Measurements from ENCODE around the gene SRD5A1.

SRD5A1 gene

DNA sequence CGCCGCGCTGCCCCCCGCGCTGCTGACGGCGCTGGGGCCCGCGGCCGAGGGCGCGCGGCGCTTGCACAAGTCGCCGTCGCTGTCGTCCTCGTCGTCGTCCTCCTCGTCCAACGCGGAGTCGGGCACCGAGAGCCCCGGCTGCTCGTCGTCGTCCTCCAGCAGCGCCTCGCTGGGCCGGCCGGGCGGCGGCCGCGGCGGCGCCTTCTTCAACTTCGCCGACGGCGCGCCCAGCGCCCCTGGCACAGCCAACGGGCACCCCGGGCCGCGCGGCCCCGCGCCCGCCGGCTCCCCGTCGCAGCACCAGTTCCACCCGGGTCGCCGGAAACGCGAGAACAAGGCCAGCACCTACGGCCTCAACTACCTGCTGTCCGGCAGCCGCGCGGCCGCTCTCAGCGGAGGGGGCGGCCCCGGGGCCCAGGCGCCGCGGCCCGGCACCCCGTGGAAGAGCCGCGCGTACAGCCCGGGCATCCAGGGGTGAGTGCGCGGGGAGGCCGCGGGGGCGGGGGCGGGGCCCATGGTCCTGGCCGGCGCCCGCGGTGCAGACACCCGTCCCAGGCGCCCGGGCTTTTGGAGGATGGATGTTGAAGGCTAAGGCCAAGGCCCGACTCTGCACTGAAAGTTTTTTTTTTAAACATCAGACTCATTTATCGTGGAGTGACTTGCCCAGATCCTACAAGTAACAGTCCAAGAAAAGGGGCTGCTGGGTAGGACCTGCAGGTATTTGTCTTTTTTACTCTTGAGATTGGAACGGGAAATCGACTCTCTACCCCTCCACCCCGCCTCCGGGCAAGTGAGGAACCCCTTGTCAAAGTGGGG lies 81.2 kb downstream of the SRD5A1 start:
- peak; percentile 51 for DNase-seq

DNA sequence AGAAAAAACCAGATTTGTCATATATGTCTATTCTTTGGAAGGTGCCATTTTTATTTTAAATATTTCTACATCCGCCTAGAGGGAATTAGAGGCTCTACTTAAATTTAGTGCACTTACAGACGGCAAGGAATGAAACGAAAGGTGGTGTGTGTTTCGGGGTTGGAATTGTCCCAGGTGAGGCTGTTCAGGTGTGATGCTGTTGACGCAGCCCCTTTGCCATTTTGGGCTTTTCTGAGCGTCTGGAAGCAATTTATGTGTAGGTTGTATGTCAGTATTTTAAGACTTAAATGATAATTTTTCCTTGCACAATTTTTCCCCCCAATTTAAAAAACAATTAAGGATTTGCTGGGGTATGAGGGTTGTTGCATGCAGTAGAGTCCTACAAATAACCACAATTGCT lies 82.0 kb downstream of the SRD5A1 start:
- no peak for DNase-seq

DNA sequence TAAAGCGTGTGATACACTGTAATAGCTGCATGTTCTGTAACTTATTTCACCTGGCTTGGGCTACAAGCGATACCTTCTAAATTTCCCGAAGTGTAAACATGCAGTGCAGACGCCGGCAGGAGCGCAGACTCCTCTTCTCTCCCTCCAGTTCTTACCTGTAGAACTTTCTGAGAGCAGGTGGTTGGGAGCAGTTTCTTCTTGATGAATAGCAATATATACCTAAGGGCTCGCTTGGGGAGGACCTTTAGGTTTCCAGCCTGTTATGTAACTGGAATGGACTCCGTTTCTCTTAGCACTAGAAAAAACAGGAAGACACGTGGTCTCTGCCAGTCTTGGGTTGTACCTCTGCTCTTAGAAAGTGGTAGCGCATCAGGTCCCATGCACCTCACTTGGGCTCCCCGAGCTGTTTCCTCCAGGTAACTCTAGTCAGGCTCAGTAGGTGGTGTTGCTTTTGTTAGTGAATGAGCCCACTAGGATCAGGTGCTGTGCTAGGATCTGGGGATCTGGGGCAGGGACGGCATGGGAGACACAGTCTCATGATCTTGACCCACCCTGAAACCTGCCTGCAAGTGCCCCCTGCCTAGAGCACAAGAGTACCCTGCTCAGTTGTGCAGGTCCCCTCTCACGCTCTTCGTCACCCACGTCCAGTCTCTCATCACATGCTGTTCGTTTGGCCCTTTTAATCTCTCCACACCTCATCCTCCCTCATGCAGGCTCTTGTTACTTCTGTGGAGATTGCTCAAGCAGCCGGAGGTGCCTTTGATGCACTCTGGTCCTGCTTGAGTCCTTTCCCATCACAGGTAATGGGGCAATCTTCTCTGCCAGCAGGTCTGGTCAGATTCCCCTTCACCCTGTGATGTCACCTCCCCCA lies 82.8 kb downstream of the SRD5A1 start:
- DNase-seq: no peak

GRCh38 chr5:6716629-6717149 lies 83.4 kb downstream of the SRD5A1 start:
- DNase-seq: no peak

GRCh38 chr5:6717247-6717646 lies 84.0 kb downstream of the SRD5A1 start:
- no peak for DNase-seq

DNA sequence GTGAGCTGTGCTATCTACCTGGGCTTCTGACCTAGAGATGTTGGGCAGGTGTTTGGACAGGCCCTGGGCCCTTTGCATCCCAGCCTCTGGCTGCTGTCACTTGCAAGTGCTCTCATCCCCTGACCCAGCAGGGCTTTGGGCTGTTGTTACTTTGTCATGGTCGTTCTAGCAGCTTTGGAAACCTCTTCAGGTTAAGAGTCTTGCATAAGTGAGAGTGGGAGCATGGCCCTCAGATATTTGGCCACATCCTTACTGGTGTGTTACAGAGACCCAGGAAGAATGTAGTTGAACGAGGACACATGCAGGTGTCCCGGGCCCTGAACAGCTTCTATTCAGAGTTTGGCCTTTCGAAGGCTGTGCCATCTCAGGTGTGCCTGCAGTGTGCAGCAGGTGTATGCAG lies 84.4 kb downstream of the SRD5A1 start:
- no peak for DNase-seq

DNA sequence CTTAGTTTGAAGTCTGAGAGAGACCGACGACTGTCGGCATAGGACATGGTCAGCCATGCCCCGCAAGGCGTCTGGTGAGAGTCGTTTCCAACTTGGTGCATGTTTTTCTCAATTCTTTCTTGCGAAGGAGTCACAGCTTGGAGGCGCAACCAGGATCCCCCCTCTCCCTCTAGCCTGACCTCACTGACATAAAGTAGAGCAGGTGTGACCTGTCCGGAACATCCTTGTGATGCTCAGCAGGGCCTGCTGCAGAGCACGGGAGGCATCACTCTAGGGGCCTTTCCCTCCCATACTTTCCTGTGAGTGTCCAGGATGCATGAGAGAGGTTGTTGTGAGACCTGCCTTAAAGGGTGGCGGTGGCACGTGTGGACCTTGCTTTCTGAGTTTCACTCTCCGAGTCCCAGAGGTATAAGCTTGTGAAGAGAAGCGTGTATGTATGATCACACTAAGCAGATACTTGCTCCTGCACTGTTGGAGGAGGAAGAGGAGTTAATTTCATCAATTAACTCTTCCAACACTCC lies 85.0 kb downstream of the SRD5A1 start:
- DNase-seq: no peak

- DNase-seq: no peak
Measured at GRCh38 chr5:6718718-6719117, 85.5 kb downstream of the SRD5A1 start.

DNA sequence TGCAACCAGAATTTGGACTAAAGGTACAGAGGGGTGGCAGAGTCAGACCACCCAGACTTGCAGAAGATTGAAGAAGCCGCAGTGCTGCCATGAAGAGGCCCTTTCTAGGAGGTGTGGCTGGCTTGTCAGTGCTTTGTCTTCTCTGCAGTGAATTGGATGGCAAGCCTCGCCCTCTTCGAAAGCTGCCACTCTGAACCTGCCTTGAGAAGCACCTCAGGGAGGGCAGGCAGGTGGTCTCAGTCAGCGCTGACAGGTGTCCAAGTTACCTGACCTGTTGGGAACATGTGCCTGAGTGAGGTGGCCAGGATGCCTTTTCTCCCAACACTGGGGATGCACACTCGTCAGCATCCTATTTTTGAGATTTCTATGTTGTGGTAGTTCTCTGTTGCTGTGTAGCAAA lies 86.2 kb downstream of the SRD5A1 start:
- DNase-seq: no peak

- no peak for DNase-seq
Measured at GRCh38 chr5:6719896-6720560, 86.8 kb downstream of the SRD5A1 start.

DNA sequence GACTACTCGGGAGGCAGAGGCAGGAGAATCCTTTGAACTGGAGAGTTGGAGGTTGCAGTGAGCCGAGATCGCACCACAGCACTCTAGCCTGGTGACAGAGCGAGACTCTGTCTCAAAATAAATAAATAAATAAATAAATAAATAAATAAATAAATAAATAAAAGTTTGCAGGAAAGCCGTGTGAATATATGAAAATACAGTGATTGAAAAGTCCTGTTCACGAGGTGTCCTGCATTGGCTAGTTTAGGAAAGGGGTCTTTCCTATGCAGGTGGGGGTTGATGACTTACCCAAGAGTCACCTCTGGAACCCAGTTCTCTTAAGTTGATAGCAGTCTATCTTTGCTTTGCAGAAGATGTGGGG lies 87.3 kb downstream of the SRD5A1 start:
- DNase-seq: no peak

DNA sequence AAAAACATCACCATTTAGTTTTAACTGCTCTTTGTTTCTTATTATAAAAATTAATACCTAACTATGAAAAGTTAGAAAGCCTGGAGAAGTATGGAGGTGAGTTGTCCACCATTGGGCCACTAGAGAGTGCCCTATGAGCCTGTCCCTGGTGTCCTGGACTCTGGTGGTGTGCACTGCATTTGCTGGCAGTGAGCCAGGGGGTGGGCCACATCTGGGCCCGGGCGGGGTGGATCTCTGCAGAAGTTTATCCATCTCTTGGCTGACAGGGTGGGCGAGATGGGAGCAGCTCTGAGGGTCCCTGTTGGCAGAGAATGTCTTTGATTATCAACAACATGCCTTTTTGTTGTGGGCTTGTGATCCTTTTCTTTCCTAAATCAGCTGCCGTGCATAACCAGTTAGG lies 88.2 kb downstream of the SRD5A1 start:
- DNase-seq: no peak

- no peak for DNase-seq
Measured at GRCh38 chr5:6722015-6722414, 88.8 kb downstream of the SRD5A1 start.

DNA sequence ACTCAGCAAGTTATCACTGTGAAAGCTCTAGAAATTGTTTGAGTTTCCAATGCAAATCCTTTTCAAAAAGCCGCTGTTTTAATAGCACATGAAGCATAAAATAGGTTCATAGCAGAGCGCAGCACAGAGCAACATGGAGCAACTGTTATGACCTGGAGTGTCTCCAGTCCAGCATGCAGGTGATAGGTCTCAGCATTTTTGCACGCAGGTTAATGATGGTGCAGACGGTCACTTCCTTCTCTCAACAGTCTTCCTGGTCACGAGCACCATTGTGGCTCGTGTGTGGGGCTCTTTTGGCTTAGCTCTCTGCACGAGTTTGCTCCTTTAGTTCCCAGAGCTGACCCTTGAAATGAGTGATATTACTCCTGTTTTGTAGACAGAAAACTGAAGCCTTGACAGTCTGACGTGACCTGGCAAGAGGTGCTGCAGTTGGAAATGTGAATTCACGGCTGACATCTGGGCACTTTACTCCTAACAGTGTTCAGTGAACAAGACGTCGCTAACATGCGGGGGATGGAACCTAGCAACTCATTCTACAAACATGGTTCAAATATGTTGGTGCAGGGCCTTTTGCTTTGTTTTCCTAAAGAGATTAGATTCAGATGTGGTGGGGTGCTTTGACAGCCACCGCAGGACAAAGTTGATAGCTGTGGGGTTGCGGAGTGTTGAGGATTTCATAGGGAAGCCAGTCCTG lies 90.0 kb downstream of the SRD5A1 start:
- no peak for DNase-seq

GRCh38 chr5:6723816-6724300 lies 90.6 kb downstream of the SRD5A1 start:
- DNase-seq: no peak
